Fibroblast of mammary gland (primary cell): ENCODE results near the gene MSI2.
A peak's percentile ranks its signal among the peaks of the same experiment; 100 is the strongest.
"Not testable (repeated sequence)": the region's sequence is repeated elsewhere in the genome, so short reads cannot be mapped to it uniquely, and the experiment has no call there.

Experiments used
- DNase-seq: peaks from one replicate; pipeline ENCODE4 v3.0.0-alpha.2; 2010; ENCODE audit warnings: low read depth
- H3K4me3 ChIP-seq: 2 replicates; pipeline ENCODE4 v1.5.1; 2011; ENCODE audit warnings: low read depth, mild to moderate bottlenecking, low read length, moderate library complexity; ENCODE audit not compliant: control insufficient read depth
- CTCF ChIP-seq: conservative IDR thresholded peaks from 2 replicates; pipeline ENCODE4 v1.5.1; 2011; ENCODE audit warnings: low read depth, low read length, inconsistent platforms; ENCODE audit not compliant: control insufficient read depth, insufficient read depth

The MSI2 gene

DNA sequence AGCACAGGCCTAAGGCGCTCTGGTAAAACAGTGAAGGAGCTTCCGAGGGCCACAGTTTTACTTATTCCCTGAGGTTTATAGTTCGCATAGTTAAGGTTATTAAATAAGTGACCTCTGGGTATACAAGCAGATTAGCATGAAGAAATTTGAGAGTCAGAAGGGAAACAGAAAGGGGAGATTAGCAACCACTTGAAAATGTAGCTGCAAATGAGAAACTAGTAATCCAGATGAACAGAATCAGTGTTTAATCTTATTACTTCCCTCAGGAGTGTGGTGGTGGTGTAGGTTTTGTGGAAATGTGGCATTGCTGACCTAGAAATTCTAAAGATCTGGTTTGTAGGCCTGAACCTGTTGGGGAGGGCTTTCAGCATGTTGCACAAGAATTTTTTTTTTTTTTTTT lies 358.4 kb downstream of the MSI2 start:
- no peak for DNase-seq

DNA sequence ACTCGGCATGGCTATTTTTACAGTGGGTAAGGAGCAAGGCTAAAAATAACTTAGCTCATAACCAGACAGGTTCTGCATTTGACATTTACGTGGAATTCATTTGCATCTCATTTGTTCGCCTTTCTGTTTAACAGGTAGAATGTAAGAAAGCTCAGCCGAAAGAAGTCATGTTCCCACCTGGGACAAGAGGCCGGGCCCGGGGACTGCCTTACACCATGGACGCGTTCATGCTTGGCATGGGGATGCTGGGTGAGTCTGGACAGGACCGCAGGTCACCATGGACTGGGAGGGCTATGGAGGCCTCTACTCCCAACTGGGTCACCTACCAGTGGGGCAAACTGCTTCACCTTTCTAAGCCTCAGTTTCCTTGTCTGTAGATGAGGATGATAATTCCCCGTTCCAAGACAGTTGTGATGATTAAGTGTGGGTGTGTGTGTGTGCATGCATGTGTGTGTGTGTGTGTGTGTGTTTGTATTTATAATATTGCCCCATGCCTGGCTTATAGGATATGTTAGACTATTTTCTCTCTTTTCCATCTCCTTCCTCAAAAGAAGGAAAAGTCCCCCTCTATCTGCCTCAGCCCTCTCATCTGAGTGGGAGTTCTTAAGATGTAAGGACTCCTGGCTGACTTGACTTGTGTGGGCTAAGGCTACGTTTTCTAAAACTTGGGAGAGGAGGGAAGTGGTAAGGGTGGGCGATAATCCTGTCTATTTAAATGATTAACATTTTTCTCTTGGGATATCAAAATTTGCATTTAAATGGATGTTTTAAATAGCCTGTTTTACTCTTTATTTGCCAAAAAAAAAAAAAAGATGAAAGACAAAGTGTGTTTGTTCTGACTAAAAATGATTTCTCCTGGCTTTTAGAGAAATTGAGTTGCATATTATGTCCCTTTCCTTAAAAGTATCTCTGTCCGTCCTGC lies 359.8 kb downstream of the MSI2 start:
- TF ChIP-seq CTCF, result no peak

More for the DNA sequence above, 358.4 kb downstream of the MSI2 start:
- no peak for TF ChIP-seq CTCF
- no peak overlapping the region for H3K4me3 ChIP-seq

DNA sequence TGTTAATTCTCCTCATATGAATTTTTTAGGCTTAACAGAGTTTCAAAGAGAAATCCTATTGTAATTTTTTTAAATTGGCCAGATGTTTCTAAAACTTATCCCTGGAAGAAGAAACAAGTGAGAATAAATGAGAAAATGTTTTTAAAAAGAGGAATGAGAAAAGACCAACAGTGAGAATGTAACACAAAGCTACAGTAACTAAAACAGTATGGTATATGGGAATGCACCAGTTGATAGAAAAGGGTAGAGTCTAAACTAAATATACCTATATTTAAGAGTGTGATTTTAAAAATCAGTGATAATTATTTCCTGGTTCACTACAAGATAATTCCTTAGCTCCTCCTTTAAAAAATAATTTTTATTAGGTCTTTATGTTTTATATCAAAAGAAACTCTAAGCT lies 360.9 kb downstream of the MSI2 start:
- no peak for DNase-seq
- no peak overlapping the region for H3K4me3 ChIP-seq
- TF ChIP-seq CTCF, result no peak

More for the DNA sequence above, 359.8 kb downstream of the MSI2 start:
- H3K4me3 ChIP-seq, result no peak overlapping the region
- DNase-seq, result no peak

DNA sequence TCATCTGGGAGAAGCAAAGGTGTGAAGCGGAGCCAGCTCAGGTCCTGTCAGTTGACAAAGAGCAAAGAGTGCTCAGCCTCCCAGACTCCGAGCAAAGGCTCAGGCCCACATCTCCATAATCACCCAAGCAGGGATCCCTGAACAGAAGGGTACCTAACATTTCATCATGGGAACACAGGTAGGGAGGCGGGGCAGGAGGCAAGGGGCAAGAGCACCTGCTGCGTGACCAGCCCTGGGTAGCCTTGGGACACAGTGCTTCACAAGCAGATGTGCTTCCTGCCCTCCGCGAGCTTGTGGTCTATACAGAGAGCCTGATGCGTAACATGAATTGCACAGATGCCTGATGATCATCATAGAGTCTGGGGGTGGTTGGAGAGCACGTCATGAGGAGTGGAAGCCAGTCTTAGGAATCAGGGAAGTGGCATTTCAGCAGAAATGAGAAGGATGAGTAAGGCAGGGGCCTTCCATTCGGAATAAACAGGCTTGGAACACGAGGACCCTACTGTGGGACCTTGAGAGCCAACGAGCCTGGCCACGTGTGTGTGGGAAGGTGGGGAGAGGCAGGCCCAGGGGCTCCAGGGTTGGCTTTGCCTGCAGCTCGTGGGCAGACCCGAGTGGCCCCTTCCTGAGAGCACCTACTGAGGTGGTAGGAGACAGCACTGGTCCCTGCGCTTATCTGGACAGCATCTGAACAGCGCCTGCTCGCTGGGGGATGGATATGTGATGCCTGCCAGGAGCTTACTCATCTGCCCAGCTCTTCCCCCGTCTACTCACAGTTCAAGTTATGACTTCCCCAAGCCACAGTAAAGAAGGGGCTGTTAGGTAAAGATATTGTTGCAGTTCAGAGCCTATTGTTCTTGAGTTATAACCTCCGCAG lies 363.0 kb downstream of the MSI2 start:
- TF ChIP-seq CTCF, result no peak
- peak; percentile 21 for DNase-seq

DNA sequence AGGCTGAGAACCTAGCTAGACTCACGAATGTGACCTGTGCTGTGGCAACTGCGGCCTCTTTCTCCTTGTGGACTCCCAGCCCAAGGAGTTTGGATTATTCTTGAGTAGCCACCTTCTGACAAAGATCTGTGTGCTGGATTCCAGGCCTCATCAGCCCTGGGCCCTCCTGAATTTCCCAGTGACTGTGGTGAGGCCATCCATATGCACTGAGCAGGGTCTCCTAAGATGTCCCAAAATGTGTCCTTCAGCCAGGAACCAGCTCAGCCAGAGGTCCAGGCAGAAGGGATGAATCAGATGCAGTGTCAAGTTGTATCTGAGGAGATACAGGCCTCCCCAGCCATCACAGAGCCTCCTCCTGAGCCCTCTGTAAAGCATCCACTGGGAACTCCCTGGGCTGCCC lies 364.3 kb downstream of the MSI2 start:
- no peak for DNase-seq
- H3K4me3 ChIP-seq, result no peak overlapping the region
- TF ChIP-seq CTCF, result no peak

More for the DNA sequence above, 363.0 kb downstream of the MSI2 start:
- no peak overlapping the region for H3K4me3 ChIP-seq

- H3K4me3 ChIP-seq, DNase-seq: not testable (repeated sequence)
Observed at GRCh38 chr17:57621791-57622190, 365.5 kb downstream of the MSI2 start.

GRCh38 chr17:57622306-57622682 lies 366.0 kb downstream of the MSI2 start:
- no peak for TF ChIP-seq CTCF
- no peak overlapping the region for H3K4me3 ChIP-seq
- no peak for DNase-seq
